Stimulated activated CD4-positive, alpha-beta T cell treated with anti-CD3 and anti-CD28 coated beads, Interleukin-2, amount 100 ng/mL, for 24 hours (primary cell): ENCODE measurements around the gene EXOC8.

Experiments
- DNase-seq, 2 donors: peaks; one replicate each; pipeline ENCODE4 v3.0.0-alpha.2; 2020

Gene EXOC8

GRCh38 chr1:231337472-231338269, at the start of gene EXOC8:
Gene EXOC8 (minus strand): TSS chr1:231337852. CDS start chr1:231337745, 107 bp downstream.
- DNase-seq, result peak; percentile 97

GRCh38 chr1:231386466-231386865, 48.8 kb upstream of the EXOC8 start:
- DNase-seq, result no peak

- no peak for DNase-seq
Observed at GRCh38 chr1:231385416-231385748, 47.7 kb upstream of the EXOC8 start.

- no peak for DNase-seq
Observed at GRCh38 chr1:231384696-231385415, 47.2 kb upstream of the EXOC8 start.

- DNase-seq, result no peak
Observed at GRCh38 chr1:231383159-231383860, 45.7 kb upstream of the EXOC8 start.

- DNase-seq, result no peak
Observed at GRCh38 chr1:231382426-231382825, 44.8 kb upstream of the EXOC8 start.

- DNase-seq, result no peak
Observed at GRCh38 chr1:231381729-231382128, 44.1 kb upstream of the EXOC8 start.

GRCh38 chr1:231376875-231377549, 39.4 kb upstream of the EXOC8 start:
- DNase-seq, result peak in 1 of 2 donors; percentile 19

GRCh38 chr1:231376101-231376500, 38.4 kb upstream of the EXOC8 start:
- no peak for DNase-seq

GRCh38 chr1:231374394-231374793, 36.7 kb upstream of the EXOC8 start:
- DNase-seq, result no peak

GRCh38 chr1:231372501-231372900, 34.8 kb upstream of the EXOC8 start:
- no peak for DNase-seq

- DNase-seq, result no peak
Observed at GRCh38 chr1:231369282-231369681, 31.6 kb upstream of the EXOC8 start.

GRCh38 chr1:231364192-231364591, 26.5 kb upstream of the EXOC8 start:
- DNase-seq, result no peak

GRCh38 chr1:231363624-231364023, 26.0 kb upstream of the EXOC8 start:
- DNase-seq, result no peak

GRCh38 chr1:231362325-231362724, 24.7 kb upstream of the EXOC8 start:
- no peak for DNase-seq

- no peak for DNase-seq
Observed at GRCh38 chr1:231359113-231359512, 21.5 kb upstream of the EXOC8 start.

GRCh38 chr1:231357831-231358354, 20.2 kb upstream of the EXOC8 start:
- DNase-seq, result no peak

GRCh38 chr1:231357187-231357772, 19.6 kb upstream of the EXOC8 start:
- no peak for DNase-seq

GRCh38 chr1:231355171-231355570, 17.5 kb upstream of the EXOC8 start:
- DNase-seq, result no peak

GRCh38 chr1:231354330-231355020, 16.8 kb upstream of the EXOC8 start:
- DNase-seq, result no peak

- no peak for DNase-seq
Observed at GRCh38 chr1:231353086-231353485, 15.4 kb upstream of the EXOC8 start.

- DNase-seq, result no peak
Observed at GRCh38 chr1:231351816-231352215, 14.2 kb upstream of the EXOC8 start.
